GM10266 (cell line): ENCODE measurements around the gene NEGR1.

Source experiments
- DNase-seq: peaks from one replicate; pipeline ENCODE4 v3.0.0; 2012; ENCODE audit errors: extremely low spot score
- CTCF ChIP-seq: IDR thresholded peaks from 2 replicates; pipeline ENCODE4 v1.5.1; 2012; ENCODE audit warnings: mild to moderate bottlenecking, low read depth; ENCODE audit not compliant: control insufficient read depth, insufficient read depth; ENCODE audit errors: missing control alignments

The NEGR1 gene

GRCh38 chr1:71792264-71792663 lies 490.1 kb downstream of the NEGR1 start:
- no peak for TF ChIP-seq CTCF
- no peak for DNase-seq

GRCh38 chr1:71788113-71788512 lies 494.2 kb downstream of the NEGR1 start:
- no peak for TF ChIP-seq CTCF
- DNase-seq, result no peak

- no peak for TF ChIP-seq CTCF
- DNase-seq, result no peak
Measured at GRCh38 chr1:71787699-71788098, 494.6 kb downstream of the NEGR1 start.

GRCh38 chr1:71786218-71786617 lies 496.1 kb downstream of the NEGR1 start:
- DNase-seq, result no peak
- TF ChIP-seq CTCF, result no peak

DNA sequence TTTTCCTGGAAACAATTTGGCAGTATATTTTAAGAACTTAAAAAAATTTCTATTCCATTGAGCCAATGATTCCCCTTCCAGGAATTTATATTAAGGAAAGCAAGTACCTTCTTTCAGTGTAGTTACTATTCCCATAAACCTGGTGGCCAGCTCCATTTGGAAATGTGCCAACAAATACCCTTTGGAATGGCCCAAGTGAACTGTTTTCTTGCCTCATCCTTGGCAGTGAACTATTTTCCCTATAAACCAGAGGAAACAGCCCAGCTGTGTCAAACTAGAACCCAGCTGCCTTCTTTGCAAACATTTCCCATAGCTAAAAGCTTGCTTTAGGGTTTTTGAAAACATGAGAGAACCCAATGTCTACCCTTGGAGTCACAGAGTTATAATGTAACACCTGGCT lies 496.9 kb downstream of the NEGR1 start:
- TF ChIP-seq CTCF, result no peak
- no peak for DNase-seq

DNA sequence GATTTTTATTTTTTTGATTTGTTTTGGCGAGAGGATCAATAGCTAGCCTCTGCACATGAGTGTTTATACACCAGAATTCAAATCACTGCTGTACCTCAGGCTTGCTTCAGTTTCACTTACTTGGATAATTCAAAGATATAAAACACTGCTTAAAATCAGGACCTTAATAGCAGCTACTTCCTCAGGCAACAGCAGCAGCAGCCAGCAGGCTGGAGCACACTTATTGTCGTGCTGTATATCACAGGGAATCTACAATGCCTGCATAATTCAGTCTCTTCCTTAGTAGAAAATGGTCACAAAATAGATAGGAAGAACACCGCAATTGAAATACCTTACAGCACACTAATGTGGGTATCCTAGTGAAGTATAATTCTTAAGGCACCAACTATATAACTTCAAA lies 497.3 kb downstream of the NEGR1 start:
- no peak for DNase-seq
- no peak for TF ChIP-seq CTCF

DNA sequence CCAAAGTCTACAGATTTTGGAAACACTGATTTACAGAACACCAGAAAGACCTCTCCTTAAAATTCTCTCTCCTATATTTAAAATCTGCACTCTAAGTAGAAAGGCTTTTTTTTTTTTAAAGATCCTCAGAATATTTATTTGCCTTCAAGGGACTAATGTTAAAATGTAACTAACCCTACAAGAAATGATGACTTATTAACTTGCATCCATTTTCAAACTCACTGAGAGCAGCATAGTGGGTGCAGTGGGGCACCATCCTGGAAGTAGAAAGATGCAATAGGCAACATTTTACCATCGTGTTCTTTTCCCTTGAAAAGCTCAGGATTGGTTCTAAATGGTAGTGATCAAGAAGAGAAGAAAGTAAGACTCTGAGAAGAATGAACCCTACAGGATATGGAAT lies 498.1 kb downstream of the NEGR1 start:
- TF ChIP-seq CTCF, result no peak
- DNase-seq, result no peak
